Suppressor macrophage treated with lipopolysaccharide for 1 hour (primary cell): ENCODE results near the gene OSBPL10.
A peak's percentile ranks its signal among the peaks of the same experiment; 100 is the strongest.

Experiments used
- DNase-seq, 3 donors: peaks; one replicate each; pipeline ENCODE4 v3.0.0-alpha.2; 2020 to 2022

The OSBPL10 gene

GRCh38 chr3:31955581-31955980 is 25.5 kb downstream of the OSBPL10 start:
- DNase-seq = no peak

GRCh38 chr3:31953636-31954035 is 27.4 kb downstream of the OSBPL10 start:
- no peak for DNase-seq

- DNase-seq = no peak
Measured at GRCh38 chr3:31953091-31953490, 28.0 kb downstream of the OSBPL10 start.

GRCh38 chr3:31952205-31952604 is 28.9 kb downstream of the OSBPL10 start:
- no peak for DNase-seq

- DNase-seq = no peak
Measured at GRCh38 chr3:31948280-31948679, 32.8 kb downstream of the OSBPL10 start.

GRCh38 chr3:31947671-31948091 is 33.4 kb downstream of the OSBPL10 start:
- DNase-seq = peak in 1 of 3 donors; percentile 5

- no peak for DNase-seq
Measured at GRCh38 chr3:31947162-31947561, 33.9 kb downstream of the OSBPL10 start.

GRCh38 chr3:31946484-31947081 is 34.5 kb downstream of the OSBPL10 start:
- no peak for DNase-seq

- no peak for DNase-seq
Measured at GRCh38 chr3:31945738-31946052, 35.4 kb downstream of the OSBPL10 start.

- no peak for DNase-seq
Measured at GRCh38 chr3:31943041-31943440, 38.0 kb downstream of the OSBPL10 start.

GRCh38 chr3:31942446-31942845 is 38.6 kb downstream of the OSBPL10 start:
- no peak for DNase-seq

GRCh38 chr3:31937225-31937624 is 43.8 kb downstream of the OSBPL10 start:
- DNase-seq = no peak

GRCh38 chr3:31936420-31937060 is 44.5 kb downstream of the OSBPL10 start:
- DNase-seq = no peak

- DNase-seq = no peak
Measured at GRCh38 chr3:31934866-31935265, 46.2 kb downstream of the OSBPL10 start.

- peak in 2 of 3 donors; percentile 6 to 11 for DNase-seq
Measured at GRCh38 chr3:31934018-31934417, 47.0 kb downstream of the OSBPL10 start.

- DNase-seq = no peak
Measured at GRCh38 chr3:31932990-31933389, 48.1 kb downstream of the OSBPL10 start.

GRCh38 chr3:31929826-31930502 is 51.1 kb downstream of the OSBPL10 start:
- no peak for DNase-seq

GRCh38 chr3:31927811-31928210 is 53.3 kb downstream of the OSBPL10 start:
- DNase-seq = no peak

GRCh38 chr3:31926543-31926942 is 54.5 kb downstream of the OSBPL10 start:
- DNase-seq = no peak

GRCh38 chr3:31925271-31925630 is 55.8 kb downstream of the OSBPL10 start:
- no peak for DNase-seq

GRCh38 chr3:31924610-31925270 is 56.3 kb downstream of the OSBPL10 start:
- no peak for DNase-seq

GRCh38 chr3:31922962-31923361 is 58.1 kb downstream of the OSBPL10 start:
- no peak for DNase-seq

- DNase-seq = no peak
Measured at GRCh38 chr3:31921837-31922236, 59.2 kb downstream of the OSBPL10 start.

GRCh38 chr3:31920310-31920709 is 60.8 kb downstream of the OSBPL10 start:
- DNase-seq = no peak
